SK-MEL-5 (cell line): ENCODE results near the gene SLAIN1. TPM values are rescaled to one million over a fixed set of nuclear protein-coding genes. Genes with fewer than 3 reads are reported as not detected.
A peak's percentile ranks its signal among the peaks of the same experiment; 100 is the strongest.

Experiments used
- DNase-seq: peaks from one replicate; pipeline ENCODE4 v3.0.0-alpha.2; 2016; ENCODE audit warnings: low read depth, low spot score
- in situ Hi-C: cut with HindIII; loops from 2 replicates; pipeline ENCODE4 v1.10.0; 2016; ENCODE audit warnings: low sequenced_read_pairs, high pct_unique_total_duplicates, low pct_unique_long_range_greater_than_20kb
- small RNA-seq, 2 experiments: library from RNA; depleted of rRNA; stranded (forward); fragments of <200 nt; gene quantifications; one replicate each; pipeline ENCODE3, GENCODE V24; 2014
- total RNA-seq: library from RNA; depleted of rRNA; stranded (reverse); fragments of >200 nt; shearing (Covaris generic); gene quantifications from 2 replicates; pipeline ENCODE4 v1.2.3, GENCODE V29; 2014; rRNA removed

Gene SLAIN1
- total RNA-seq, 1 experiment from 2014 or later: 73.2 TPM

GRCh38 chr13:77786695-77787287 lies 89.3 kb downstream of the SLAIN1 start:
- in situ Hi-C loops: no loop called here

GRCh38 chr13:77789376-77789775 lies 91.9 kb downstream of the SLAIN1 start:
- in situ Hi-C loops: no loop called here
- no peak for DNase-seq

More at GRCh38 chr13:77786695-77787287, 89.3 kb downstream of the SLAIN1 start:
- DNase-seq: no peak

GRCh38 chr13:77800219-77800618 lies 102.7 kb downstream of the SLAIN1 start:
- no peak for DNase-seq
- in situ Hi-C loops: no loop called here

GRCh38 chr13:77806518-77806917 lies 109.0 kb downstream of the SLAIN1 start:
- no peak for DNase-seq
- in situ Hi-C loops: no loop called here

- in situ Hi-C loops: no loop called here
- DNase-seq: no peak
Observed at GRCh38 chr13:77807431-77808135, 110.1 kb downstream of the SLAIN1 start.

- DNase-seq: peak; percentile 85
- in situ Hi-C loops: no loop called here
Observed at GRCh38 chr13:77810430-77810829, 112.9 kb downstream of the SLAIN1 start.

GRCh38 chr13:77810878-77811277 lies 113.4 kb downstream of the SLAIN1 start:
- peak; percentile 94 for DNase-seq
- in situ Hi-C loops: no loop called here

GRCh38 chr13:77811381-77811780 lies 113.9 kb downstream of the SLAIN1 start:
- in situ Hi-C loops: no loop called here
- peak; percentile 21 for DNase-seq

- in situ Hi-C loops: no loop called here
Observed at GRCh38 chr13:77811981-77812380, 114.5 kb downstream of the SLAIN1 start.

More at GRCh38 chr13:77811981-77812380, 114.5 kb downstream of the SLAIN1 start:
- peak; percentile 70 for DNase-seq

Small RNAs within 50 kb of the gene (small RNA-seq; reads per million reads assigned to genes)
- gene MIR3665: 0 reads per million in 2 experiments
- gene SPTLC1P5: 0 reads per million in 2 experiments

Other genes starting within 250 kb of the SLAIN1 start
- gene SCEL, start 162.0 kb upstream of the SLAIN1 start, total RNA-seq: not detected in 2 replicates
- gene EDNRB, start 221.1 kb downstream of the SLAIN1 start, total RNA-seq: 491 and 498 TPM in 2 replicates